T-helper 2 cell (primary cell): ENCODE data around the gene LRCH3.
"Not testable (repeated sequence)": the region's sequence is repeated elsewhere in the genome, so short reads cannot be mapped to it uniquely, and the experiment has no call there.

Experiments
- DNase-seq, 5 experiments: peaks; one replicate each; pipeline versions ENCODE4 v3.0.0 to v3.0.0-alpha.2; 2012 to 2022

Gene LRCH3

GRCh38 chr3:197837282-197837681, 46.2 kb downstream of the LRCH3 start:
- DNase-seq: no peak

DNA sequence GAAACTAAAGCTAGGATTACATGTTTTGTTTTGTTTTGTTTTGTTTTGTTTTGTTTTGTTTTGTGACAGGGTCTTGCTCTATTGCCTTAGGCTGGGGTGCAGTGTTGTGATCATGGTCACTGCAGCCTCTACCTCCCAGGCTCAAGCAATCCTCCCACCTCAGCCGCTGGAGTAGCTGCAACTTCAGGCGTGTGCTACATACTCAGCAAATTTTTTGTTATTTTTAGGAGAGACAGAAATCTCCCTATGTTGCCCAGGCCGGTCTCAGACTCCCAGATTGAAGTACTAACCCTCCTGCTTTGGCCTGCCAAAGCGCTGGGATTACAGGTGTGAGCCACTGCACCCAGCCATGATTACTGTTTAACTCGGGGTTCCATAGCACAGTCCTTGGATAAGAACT, 50.7 kb downstream of the LRCH3 start:
- DNase-seq: no peak

DNA sequence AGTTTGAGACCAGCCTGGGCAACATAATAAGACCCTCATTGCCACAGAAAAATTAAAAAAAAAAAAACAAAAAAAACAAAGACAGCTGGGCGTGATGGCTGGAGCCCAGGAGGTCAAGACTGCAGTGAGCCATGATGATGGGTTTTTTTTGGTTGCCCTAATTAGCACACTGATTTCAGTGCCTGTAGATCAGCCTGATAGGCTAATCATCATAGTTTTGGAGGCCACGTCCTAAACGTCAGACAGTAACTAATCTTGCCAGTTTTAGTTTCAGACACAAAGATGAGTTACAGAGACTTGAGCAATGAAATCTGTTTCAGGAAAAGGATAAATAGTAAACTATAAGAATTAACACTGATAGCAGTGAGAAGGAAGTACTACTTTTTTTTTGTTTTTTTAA, 55.4 kb downstream of the LRCH3 start:
- DNase-seq: peak in 1 of 5 experiments; percentile 40

- DNase-seq: peak in 2 of 5 experiments; percentile 22 to 83
Measured at GRCh38 chr3:197847866-197848401, 56.9 kb downstream of the LRCH3 start.

GRCh38 chr3:197854596-197855343, 63.7 kb downstream of the LRCH3 start:
- no peak for DNase-seq

- DNase-seq: no peak
Measured at GRCh38 chr3:197855571-197855970, 64.5 kb downstream of the LRCH3 start.

GRCh38 chr3:197856199-197856816, 65.3 kb downstream of the LRCH3 start:
- no peak for DNase-seq

GRCh38 chr3:197858133-197858532, 67.1 kb downstream of the LRCH3 start:
- DNase-seq: no peak

GRCh38 chr3:197858598-197858997, 67.5 kb downstream of the LRCH3 start:
- DNase-seq: no peak

DNA sequence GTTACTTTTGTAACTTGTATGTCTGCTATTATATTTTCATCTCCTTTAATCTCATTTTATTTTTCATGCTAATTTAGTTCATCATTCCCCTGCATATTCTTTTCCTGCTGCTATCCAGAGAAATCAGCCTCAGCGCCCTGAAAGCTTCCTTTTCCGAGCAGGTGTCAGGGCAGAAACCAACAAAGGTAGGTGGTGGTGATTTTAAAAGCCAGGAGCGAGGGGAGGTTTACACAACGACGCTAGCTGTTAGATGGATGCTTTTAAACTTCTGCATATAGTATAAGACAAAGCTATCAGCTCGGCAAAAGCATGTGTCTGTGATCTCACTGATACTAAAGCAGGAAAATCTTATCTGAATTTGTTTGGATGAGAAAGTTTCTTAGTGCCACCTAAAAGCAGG, 75.0 kb downstream of the LRCH3 start:
- DNase-seq: no peak

DNA sequence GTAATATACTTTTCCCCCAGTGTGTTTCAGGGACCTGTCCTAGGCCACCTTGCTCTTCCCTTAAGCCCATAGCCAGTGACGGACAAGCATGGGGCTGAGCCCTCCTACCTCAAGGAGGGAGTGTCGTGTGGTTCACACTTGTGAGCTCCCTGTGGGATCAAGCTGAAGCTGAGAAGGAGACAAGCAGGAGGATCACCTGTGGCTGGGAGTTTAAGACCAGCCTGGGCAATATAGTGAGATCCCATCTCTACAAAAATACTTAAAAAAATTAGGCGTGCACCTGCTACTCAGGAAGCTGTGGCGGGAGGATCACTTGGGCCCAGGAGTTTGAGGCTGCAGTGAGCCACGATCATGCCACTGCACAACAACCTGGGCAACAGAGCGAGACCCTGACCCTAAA, 82.3 kb downstream of the LRCH3 start:
- DNase-seq: no peak

- DNase-seq: no peak
Measured at GRCh38 chr3:197874064-197874463, 83.0 kb downstream of the LRCH3 start.

GRCh38 chr3:197874653-197875052, 83.6 kb downstream of the LRCH3 start:
- no peak for DNase-seq

- DNase-seq: no peak
Measured at GRCh38 chr3:197877902-197878301, 86.8 kb downstream of the LRCH3 start.

DNA sequence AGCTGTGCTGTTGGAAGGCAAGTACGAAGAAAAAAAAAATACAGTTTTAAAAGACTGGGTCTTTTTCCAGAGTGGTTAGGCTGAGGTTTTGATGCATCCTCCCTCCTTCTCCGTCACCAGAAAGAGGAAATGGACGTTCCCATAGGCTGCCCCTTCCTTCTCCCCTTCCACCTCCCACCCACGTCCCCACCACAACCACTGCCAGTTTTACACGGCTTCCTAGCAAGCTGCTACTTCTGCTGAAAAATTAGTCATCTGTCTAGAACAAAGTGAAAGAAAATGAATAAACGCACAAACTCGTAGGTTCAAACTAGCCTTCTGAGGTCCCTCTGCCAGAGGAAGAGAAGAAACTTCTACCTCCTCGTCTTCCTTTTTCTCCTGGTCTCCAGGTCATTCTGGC, 87.4 kb downstream of the LRCH3 start:
- peak in 2 of 5 experiments; percentile 15 to 75 for DNase-seq

DNA sequence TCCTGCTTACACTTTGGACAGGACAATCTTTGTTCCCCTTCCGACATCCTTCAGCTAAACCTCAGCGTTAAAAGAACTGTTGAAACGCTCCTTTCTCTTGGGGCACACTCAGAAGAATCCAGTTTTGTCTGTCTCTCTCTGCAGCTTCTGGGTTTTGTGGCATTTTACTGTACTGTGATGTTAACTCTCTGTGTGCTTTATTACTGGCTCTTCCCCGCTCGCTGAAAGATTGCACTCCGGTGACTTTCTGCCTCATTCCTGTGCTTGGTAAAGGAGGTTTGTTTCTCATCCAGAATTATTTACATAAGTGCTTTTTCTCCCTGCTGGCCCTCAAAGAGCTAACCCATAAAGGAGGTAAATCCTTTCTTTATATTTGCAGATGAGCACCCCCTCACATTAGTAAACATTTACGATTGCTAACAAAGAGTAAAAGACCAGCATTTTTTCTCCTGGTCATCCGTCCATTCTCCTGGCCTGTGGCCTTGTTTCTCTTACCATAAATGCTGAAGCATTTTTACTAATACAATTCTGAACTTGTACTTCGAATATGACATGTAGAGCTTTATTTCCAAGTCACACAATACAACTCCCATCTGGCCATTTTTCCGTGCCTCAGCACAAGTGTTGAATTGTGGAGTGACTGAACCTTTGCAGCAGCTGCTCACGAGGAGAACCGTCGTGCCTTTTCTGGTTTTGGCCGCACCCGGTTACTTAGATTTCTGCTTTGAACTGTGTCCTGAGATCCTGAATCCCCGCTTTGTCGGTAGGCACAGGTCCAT, 89.6 kb downstream of the LRCH3 start:
- no peak for DNase-seq

GRCh38 chr3:197881270-197881969, 90.4 kb downstream of the LRCH3 start:
- no peak for DNase-seq

DNA sequence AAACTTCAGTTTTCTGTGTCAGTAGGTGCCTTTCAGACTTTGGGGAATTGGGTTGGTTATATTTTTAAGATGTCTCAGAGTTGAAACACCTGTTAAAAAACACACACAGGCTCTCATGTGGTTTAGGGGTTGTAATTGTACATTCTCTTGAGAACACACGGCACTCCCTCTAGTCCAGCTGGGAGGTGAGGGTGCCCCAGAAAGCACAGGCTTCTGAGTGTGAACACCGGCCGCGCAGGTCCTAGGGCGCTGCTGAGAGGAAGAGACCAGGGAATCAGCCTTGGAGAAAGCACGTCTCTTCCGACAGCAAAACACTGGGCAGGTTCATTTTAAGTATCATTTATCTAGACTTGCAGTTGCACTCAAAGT, 90.9 kb downstream of the LRCH3 start:
- DNase-seq: no peak

- no peak for DNase-seq
Measured at GRCh38 chr3:197882586-197882985, 91.5 kb downstream of the LRCH3 start.

- no peak for DNase-seq
Measured at GRCh38 chr3:197883541-197883940, 92.5 kb downstream of the LRCH3 start.

GRCh38 chr3:197884330-197884729, 93.3 kb downstream of the LRCH3 start:
- DNase-seq: not testable (repeated sequence)

DNA sequence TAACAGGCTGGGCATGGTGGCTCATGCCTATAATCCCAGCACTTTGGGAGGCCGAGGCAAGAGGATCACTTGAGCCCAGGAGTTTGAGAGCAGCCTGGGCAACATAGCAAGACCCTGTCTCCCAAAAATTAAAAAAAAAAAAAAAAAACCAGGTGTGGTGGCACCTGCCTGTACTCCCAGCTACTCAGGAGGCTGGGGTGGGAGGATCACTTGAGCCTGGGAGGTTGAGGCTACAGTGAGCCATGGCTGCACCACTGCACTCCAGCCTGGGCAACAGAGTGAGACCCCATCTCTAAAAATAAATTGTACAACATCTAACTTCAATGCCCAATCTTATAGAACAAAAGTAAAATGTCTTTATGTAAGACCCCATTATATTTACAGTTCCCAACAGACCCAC, 95.0 kb downstream of the LRCH3 start:
- not testable (repeated sequence) for DNase-seq
